Breast epithelium (tissue), 4 donors: Measurements from ENCODE around the gene KLHL40. TPM values are rescaled to one million over a fixed set of nuclear protein-coding genes. Genes with fewer than 3 reads are reported as not detected.
A peak's percentile ranks its signal among the peaks of the same experiment; 100 is the strongest.

Experiments used
- DNase-seq, 2 donors: peaks; one replicate each; pipeline ENCODE4 v3.0.0-alpha.2; 2019; ENCODE audit warnings: low spot score in 2 of 2
- H3K27ac ChIP-seq, 2 donors: fragments of 200-600 bp; sonication (generic) in 1 of 2; one replicate each; pipeline ENCODE4 v1.5.1; 2016 to 2019; ENCODE audit warnings: mild to moderate bottlenecking in 1 of 2
- H3K27me3 ChIP-seq, 2 donors: fragments of 200-600 bp; sonication (generic) in 1 of 2; one replicate each; pipeline versions ENCODE4 v1.5.1 to v1.6.0; 2017 to 2019; ENCODE audit warnings: control low read depth in 1 of 2, mild to moderate bottlenecking in 1 of 2
- H3K36me3 ChIP-seq: fragments of 200-600 bp; one replicate; pipeline ENCODE4 v1.5.1; 2019
- H3K4me1 ChIP-seq, 2 donors: fragments of 200-600 bp; sonication (generic); one replicate each; pipeline ENCODE4 v1.5.1; 2016 to 2019; ENCODE audit warnings: control low read depth in 1 of 2
- H3K4me3 ChIP-seq, 3 donors: fragments of 200-600 bp; sonication (generic); 1 replicate in 2 of 3; 2 replicates in 1 of 3; pipeline ENCODE4 v1.5.1; 2016 to 2019; ENCODE audit warnings: mild to moderate bottlenecking in 3 of 3, moderate library complexity in 2 of 3
- H3K9me3 ChIP-seq, 2 donors: fragments of 200-600 bp; sonication (generic) in 1 of 2; one replicate each; pipeline ENCODE4 v1.5.1; 2016 to 2019; ENCODE audit warnings: control low read depth in 1 of 2
- CTCF ChIP-seq, 3 donors: fragments of 450-650 bp; IDR thresholded peaks; one replicate each; pipeline ENCODE4 v1.5.1; 2016 to 2017; ENCODE audit warnings: antibody characterized with exemption in 3 of 3, mild to moderate bottlenecking in 3 of 3, moderate library complexity in 3 of 3
- POLR2A ChIP-seq: fragments of 450-650 bp; IDR thresholded peaks from one replicate; pipeline ENCODE4 v1.6.1; 2016; ENCODE audit warnings: antibody characterized with exemption, mild to moderate bottlenecking, moderate library complexity
- POLR2AphosphoS5 ChIP-seq, 3 donors: sonication (generic); formaldehyde crosslinking; IDR thresholded peaks; one replicate each; pipeline ENCODE4 v1.6.1; 2017; ENCODE audit warnings: antibody characterized with exemption in 3 of 3
- intact Hi-C: fragments of 100-400 bp; cut with DNase I; formaldehyde crosslinking; loops from one replicate; pipeline ENCODE4 v1.15.1; 2023; ENCODE audit warnings: low total_unique reads
- total RNA-seq, 3 donors: library from RNA; depleted of rRNA; stranded (reverse); fragments of >200 nt; gene quantifications; one replicate each; pipeline ENCODE4 v1.1.0, GENCODE V29; 2016

KLHL40 gene
- total RNA-seq, 3 donors from 2014 or later: not detected

GRCh38 chr3:42710323-42711021 is 25.1 kb downstream of the KLHL40 start:
- H3K36me3 ChIP-seq: no peaks in the 10 kb centered on the region
- H3K4me1 ChIP-seq: no peaks in the 10 kb centered on the region
- no peak overlapping the region for H3K27ac ChIP-seq
- no peak overlapping the region for H3K4me3 ChIP-seq
- no peaks in the 10 kb centered on the region for H3K9me3 ChIP-seq
- DNase-seq: peak in 1 of 2 donors; percentile 36
- H3K27me3 ChIP-seq: no peaks in the 10 kb centered on the region
- no peak for TF ChIP-seq POLR2A
- intact Hi-C loops: no loop called here

DNA sequence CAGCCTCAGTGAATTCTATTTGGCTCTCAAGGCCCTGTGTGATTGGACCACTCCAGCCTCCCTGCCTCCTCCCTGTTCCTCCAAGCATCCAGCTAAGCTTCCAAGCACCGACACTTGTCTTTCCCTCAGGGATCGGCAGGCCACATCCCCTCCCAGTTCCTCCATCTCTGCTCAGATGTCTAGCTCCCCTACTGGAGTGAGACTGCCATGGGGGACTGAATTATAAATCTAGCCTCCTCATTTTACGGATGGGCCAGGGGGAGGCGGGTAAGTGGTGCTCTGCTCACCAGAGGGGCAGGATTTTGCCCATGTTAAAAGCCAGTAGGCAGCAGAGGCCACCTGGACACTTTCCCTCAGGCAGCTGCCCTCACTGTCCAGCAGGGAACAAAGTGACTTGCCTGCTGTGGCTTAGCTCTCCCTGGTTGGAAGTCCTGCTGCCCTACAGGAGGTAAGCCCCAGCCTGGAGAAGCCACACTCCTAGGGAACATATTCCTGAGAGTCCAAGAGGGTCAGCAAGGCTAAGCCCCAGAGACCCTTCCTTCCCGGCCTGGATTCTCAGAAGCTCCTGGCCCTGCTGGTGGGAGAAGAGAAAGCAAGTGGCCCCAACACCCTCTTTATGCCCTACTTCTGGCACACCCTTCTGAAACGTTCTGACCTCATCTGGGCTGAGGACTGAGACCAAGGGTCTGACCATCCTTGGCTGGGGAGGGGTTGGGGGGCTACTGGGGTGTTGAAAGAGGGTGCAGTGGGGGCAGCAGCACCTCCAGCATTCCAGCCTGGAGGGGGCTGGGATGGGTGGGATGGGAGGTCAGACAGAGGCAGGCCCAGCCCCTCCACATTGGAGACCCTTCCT is 26.4 kb downstream of the KLHL40 start:
- DNase-seq: peak in 1 of 2 donors; percentile 34
- intact Hi-C loops: no loop called here
- TF ChIP-seq CTCF (IDR thresholded peaks at IDR 0.05) (no peak), POLR2AphosphoS5 (IDR thresholded peaks at IDR 0.05) (no peak), POLR2A (no peak)
- no peaks in the 10 kb centered on the region for H3K27me3 ChIP-seq
- H3K4me1 ChIP-seq: no peaks in the 10 kb centered on the region
- no peak overlapping the region for H3K27ac ChIP-seq
- H3K36me3 ChIP-seq: no peaks in the 10 kb centered on the region
- no peaks in the 10 kb centered on the region for H3K9me3 ChIP-seq
- no peak overlapping the region for H3K4me3 ChIP-seq

GRCh38 chr3:42712344-42712648 is 27.0 kb downstream of the KLHL40 start:
- TF ChIP-seq POLR2AphosphoS5 (IDR thresholded peaks at IDR 0.05) (no peak), CTCF (IDR thresholded peaks at IDR 0.05) (no peak), POLR2A (no peak)
- no peaks in the 10 kb centered on the region for H3K4me1 ChIP-seq
- H3K27ac ChIP-seq: no peak overlapping the region
- H3K9me3 ChIP-seq: no peaks in the 10 kb centered on the region
- H3K4me3 ChIP-seq: no peak overlapping the region
- DNase-seq: no peak
- intact Hi-C loops: no loop called here
- H3K27me3 ChIP-seq: no peaks in the 10 kb centered on the region
- H3K36me3 ChIP-seq: no peaks in the 10 kb centered on the region

GRCh38 chr3:42712688-42713372 is 27.5 kb downstream of the KLHL40 start:
- H3K27me3 ChIP-seq: no peaks in the 10 kb centered on the region
- no peak overlapping the region for H3K4me3 ChIP-seq
- no peaks in the 10 kb centered on the region for H3K36me3 ChIP-seq
- H3K27ac ChIP-seq: no peak overlapping the region
- H3K4me1 ChIP-seq: no peaks in the 10 kb centered on the region
- H3K9me3 ChIP-seq: no peaks in the 10 kb centered on the region
- TF ChIP-seq CTCF (IDR thresholded peaks at IDR 0.05) (no peak), POLR2A (no peak), POLR2AphosphoS5 (IDR thresholded peaks at IDR 0.05) (no peak)
- intact Hi-C loops: no loop called here
- peak in 1 of 2 donors; percentile 37 for DNase-seq

GRCh38 chr3:42713747-42714146 is 28.4 kb downstream of the KLHL40 start:
- no peaks in the 10 kb centered on the region for H3K9me3 ChIP-seq
- H3K27ac ChIP-seq: no peak overlapping the region
- no peaks in the 10 kb centered on the region for H3K36me3 ChIP-seq
- no peak for TF ChIP-seq CTCF (IDR thresholded peaks at IDR 0.05)
- TF ChIP-seq POLR2AphosphoS5 (IDR thresholded peaks at IDR 0.05): no peak
- no peak for TF ChIP-seq POLR2A
- no peak for DNase-seq
- H3K27me3 ChIP-seq: no peaks in the 10 kb centered on the region
- no peaks in the 10 kb centered on the region for H3K4me1 ChIP-seq
- H3K4me3 ChIP-seq: no peak overlapping the region
- intact Hi-C loops: no loop called here
